ENCODE results near the gene TDRD12.
"Not testable (repeated sequence)": the region's sequence is repeated elsewhere in the genome, so short reads cannot be mapped to it uniquely, and the experiment has no call there.

TDRD12 gene

DNA sequence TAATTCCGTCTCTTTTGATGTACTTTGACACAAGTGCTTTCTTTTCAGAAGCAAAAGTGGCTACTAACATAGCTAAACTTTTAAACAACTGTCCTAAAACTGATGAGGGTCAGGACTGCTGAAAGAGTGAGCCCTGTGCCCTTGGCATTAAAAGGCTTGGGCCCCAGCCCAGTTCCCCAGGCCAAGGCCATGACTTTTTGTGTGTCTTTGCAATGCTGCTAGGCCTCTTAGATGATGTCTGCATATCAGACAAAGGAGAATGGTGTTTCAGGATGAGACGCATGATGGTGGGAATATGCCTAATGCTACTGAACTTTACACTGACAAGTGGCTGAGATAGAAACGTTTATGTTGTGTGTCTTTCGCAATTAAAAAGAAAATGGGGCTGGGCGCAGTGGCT lies 112.0 kb downstream of the TDRD12 start:
- no peak for DNase-seq (ENCODE audit: low read depth)

DNA sequence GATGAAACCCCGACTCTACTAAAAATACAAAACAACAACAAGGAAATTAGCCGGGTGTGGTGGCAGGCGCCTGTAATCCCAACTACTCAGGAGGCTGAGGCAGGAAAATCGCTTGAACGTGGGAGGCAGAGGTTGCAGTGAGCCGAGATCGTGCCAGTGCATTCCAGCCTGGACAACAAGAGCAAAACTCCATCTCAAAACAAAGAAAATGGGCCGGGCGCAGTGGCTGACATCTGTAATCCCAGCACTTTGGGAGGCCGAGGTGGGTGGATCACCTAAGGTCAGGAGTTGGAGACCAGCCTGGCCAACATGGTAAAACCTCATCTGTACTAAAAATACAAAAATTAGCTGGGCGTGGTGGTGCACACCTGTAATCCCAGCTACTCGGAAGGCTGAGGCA lies 112.5 kb downstream of the TDRD12 start:
- DNase-seq (ENCODE audit: low read depth): not testable (repeated sequence)

DNA sequence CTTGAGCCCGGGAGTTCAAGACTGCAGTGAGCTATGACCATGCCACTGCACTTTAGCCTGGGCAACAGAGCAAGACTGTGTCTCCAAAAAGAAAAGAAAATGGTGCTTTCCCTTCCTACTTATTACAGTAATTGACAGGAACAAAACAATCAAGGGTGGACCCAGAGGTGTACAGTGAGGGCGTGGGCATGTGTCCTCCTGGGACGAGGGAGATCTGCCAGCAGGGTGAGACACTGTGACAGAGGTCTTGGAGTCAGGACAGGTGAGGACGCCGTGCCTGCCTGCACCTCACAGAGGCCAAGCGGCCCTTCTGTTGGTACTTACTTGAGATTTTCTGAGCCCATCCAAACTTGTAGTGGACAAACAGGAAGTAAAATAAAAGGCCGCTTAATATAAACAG lies 113.3 kb downstream of the TDRD12 start:
- not testable (repeated sequence) for DNase-seq (ENCODE audit: low read depth)

DNA sequence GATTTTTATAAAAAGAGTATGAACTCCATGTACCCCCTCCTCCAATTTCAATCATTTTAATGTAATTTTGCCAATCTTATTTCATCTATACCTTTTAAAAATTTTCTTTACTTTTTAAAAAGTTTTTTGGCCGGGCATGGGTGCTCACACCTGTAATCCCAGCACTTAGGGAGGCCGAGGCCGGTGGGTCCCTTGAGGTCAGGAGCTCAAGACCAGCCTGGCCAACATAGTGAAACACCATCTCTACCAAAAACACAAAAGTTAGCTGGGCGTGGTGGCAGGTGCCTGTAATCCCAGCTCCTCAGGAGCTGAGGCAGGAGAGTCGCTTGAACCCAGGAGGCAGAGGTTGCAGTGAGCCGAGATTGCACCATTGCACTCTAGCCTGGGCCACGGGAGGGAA lies 113.8 kb downstream of the TDRD12 start:
- not testable (repeated sequence) for DNase-seq (ENCODE audit: low read depth)

DNA sequence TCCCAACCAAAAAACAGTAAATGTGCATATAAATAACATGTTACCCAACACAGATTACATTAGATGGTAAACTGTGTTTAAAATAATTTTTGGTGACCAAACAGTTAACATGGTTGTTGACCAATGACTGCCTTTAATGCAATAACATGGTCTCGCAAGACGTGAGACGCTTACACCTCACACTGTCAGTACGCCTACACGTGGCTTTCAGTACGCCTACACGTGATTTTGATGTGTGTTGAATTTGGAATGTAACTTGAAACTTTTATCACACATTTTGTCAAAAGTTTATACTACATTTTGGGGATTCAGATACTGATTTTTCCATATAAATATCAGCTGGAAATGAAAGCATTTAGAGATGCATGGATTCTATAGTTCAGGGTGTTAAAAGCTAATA lies 118.0 kb downstream of the TDRD12 start:
- DNase-seq (ENCODE audit: low read depth): no peak

GRCh38 chr19:32842061-32842460 lies 122.5 kb downstream of the TDRD12 start:
- DNase-seq (ENCODE audit: low read depth): no peak

GRCh38 chr19:32843716-32844245 lies 124.2 kb downstream of the TDRD12 start:
- no peak for DNase-seq (ENCODE audit: low read depth)

- DNase-seq (ENCODE audit: low read depth): not testable (repeated sequence)
Observed at GRCh38 chr19:32848035-32848434, 128.5 kb downstream of the TDRD12 start.

DNA sequence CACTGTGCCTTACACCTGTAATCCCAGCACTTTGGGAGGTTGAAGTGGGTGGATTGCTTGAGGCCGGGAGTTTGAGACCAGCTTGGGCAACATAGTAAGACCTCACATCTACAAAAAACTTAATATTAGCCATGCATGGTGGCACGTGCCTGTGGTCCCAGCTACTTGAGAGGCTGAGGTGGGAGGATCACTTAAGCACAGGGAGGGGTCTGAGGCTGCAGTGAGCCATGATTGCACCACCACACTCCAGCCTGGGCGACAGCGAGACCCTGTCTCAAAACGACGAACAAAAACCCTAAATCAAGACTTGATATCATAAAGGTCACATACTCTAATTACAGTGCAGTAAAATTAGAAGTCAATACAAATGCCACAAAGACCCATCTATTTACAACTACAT lies 132.6 kb downstream of the TDRD12 start:
- no peak for DNase-seq (ENCODE audit: low read depth)

DNA sequence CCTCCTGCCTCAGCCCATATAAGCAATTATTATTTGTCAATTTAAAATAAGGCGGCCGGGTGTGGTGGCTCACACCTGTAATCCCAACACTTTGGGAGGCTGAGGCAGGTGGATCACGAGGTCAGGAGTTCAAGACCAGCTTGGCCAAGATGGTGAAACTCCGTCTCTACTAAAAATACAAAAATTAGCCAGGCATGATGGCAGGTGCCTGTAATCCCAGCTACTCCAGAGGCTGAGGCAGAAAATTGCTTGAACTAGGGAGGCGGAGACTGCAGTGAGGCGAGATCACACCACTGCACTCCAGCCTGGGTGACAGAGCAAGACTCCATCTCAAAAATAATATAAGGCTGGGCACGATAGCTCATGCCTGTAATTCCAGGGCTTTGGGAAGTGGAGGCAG lies 137.3 kb downstream of the TDRD12 start:
- DNase-seq (ENCODE audit: low read depth): not testable (repeated sequence)

DNA sequence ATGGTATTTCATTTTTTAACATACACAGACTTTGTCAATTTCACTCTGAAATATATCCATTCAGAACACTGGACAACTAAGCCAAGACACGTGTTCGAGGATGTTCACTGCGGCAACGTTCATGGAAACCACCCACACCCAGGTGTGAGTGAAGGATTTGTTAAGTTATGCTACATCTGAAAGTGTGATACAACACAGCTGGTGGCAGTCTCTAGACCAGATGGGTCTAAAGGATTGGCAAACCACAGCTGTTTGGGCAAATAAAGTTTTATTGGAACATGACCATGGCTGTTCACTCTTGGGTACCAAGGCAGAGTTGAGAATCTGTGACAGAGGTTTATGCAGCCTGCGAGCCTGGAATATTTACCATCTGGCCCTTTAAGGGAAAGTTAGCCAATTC lies 138.0 kb downstream of the TDRD12 start:
- no peak for DNase-seq (ENCODE audit: low read depth)

GRCh38 chr19:32858155-32858554 lies 138.6 kb downstream of the TDRD12 start:
- DNase-seq (ENCODE audit: low read depth): no peak

DNA sequence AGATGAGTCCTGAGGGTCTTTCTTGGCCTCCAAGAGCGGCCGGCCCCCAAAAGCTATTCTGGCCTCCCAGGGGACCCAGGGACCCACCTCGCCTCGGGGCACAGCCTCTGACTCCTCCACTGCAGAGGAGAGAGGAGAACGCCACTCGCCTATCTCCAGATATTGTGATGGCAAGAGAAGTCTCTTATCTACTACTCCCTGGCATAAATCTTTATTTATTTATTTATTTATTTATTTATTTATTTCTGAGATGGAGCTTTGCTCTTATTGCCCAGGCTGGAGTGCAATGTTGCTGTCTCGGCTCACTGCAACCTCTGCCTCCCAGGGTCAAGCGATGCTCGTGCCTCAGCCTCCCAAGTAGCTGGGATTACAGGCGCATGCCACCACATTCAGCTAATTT lies 139.0 kb downstream of the TDRD12 start:
- no peak for DNase-seq (ENCODE audit: low read depth)

- DNase-seq (ENCODE audit: low read depth): no peak
Observed at GRCh38 chr19:32859591-32859990, 140.0 kb downstream of the TDRD12 start.

GRCh38 chr19:32861596-32861995 lies 142.0 kb downstream of the TDRD12 start:
- DNase-seq (ENCODE audit: low read depth): no peak

DNA sequence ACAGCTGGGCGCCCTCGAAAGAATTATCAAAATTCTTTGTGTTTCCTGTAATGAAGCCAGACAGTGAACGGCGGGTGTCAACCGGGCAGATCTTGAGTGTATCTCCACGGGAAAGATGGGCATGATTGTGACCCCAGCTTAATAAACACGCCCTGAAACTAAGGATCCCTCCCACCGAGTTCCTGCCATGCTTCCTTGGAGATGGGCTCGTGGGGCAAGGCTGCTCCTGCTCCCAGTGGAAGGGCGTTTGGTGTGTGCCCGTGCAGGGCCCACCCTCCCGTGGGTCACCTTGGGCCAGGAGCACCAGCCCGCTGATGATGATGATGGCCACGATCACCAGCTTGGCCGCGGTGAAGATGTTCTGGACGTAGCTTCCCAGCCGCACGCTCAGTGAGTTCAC lies 142.6 kb downstream of the TDRD12 start:
- DNase-seq (ENCODE audit: low read depth): no peak

DNA sequence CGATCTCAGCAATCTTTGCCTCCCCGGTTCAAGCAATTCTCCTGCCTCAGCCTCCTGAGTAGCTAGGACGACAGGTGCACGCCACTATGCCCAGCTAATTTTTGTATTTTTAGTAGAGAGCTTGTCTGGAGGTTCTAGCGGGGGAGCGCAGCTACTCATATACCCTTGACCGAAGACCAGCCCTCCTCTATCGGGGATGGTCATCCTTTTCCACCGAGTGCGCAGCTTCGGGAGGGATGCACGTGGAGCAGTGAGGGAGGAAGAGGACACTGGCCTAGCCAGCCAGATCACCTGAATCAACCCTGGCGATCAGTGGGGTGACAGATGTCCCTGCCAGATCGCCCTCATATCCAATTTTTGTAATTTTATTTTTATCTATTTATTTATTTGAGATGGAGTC lies 143.2 kb downstream of the TDRD12 start:
- no peak for DNase-seq (ENCODE audit: low read depth)

- DNase-seq (ENCODE audit: low read depth): no peak
Observed at GRCh38 chr19:32863301-32863700, 143.7 kb downstream of the TDRD12 start.

DNA sequence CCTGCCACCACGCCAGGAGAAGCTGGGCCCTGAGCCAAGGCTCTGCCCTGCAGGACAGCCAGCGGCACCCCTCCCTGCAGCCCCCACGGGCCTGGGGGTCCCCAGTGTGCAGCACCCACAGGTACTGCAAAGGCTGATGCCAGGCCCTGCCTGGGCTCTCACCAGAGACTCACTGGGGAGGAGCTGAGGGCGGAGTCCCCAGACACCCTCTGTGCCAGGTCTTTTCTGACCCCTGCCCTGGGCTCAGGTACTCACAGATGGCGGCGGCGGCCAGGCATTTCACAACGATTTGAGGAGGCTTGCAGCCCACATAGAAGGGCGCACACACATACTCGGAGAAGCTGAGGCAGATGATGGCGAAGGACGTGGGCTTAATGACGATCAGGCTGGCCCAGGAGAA lies 144.3 kb downstream of the TDRD12 start:
- no peak for DNase-seq (ENCODE audit: low read depth)

- no peak for DNase-seq (ENCODE audit: low read depth)
Observed at GRCh38 chr19:32864318-32865007, 144.9 kb downstream of the TDRD12 start.

GRCh38 chr19:32865326-32865725 lies 145.8 kb downstream of the TDRD12 start:
- DNase-seq (ENCODE audit: low read depth): no peak

DNA sequence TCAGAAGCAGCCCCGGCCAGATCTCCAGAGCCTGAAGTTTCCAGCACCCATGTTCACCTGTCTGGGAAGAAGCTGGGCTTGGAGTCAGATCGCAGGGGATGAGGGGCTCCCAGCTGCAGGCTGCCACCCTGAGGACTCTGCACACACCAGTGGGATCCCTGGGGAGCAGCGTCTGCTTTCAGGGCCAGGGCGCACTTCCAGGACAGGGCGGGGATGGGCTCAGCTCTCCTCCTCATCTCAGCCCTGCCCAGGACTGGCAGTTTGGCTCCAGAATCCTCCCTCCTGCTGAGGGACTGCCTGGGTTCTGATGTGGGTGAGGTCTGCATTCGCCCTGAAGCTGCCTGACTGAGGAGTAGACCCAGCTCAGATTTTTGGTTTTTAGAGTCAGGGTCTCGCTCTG lies 146.5 kb downstream of the TDRD12 start:
- no peak for DNase-seq (ENCODE audit: low read depth)

GRCh38 chr19:32866564-32867265 lies 147.1 kb downstream of the TDRD12 start:
- DNase-seq (ENCODE audit: low read depth): no peak

DNA sequence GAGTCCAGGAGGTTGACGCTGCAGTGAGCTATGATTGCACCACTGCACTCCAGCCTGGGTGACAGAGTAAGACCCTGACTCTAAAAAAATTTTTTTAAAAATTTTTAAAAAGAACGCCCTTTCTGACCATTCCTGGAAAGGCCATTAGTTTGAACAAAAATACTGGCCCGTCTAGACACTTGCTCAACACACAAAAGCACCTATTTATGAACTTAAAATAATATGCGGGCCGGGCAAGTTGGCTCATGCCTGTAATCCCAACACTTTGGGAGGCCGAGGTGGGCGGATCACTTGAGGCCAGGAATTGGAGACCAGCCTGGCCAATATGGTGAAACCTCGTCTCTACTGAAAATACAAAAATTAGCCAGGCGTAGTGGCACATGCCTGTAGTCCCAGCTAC lies 147.9 kb downstream of the TDRD12 start:
- DNase-seq (ENCODE audit: low read depth): not testable (repeated sequence)

Measured in GM04503 (cell line).